Gastroesophageal sphincter (tissue), 4 donors: ENCODE measurements around the gene SLC25A38. TPM values are rescaled to one million over a fixed set of nuclear protein-coding genes. Genes with fewer than 3 reads are reported as not detected.

Experiments used
- ATAC-seq: fragments of 150-250 bp; one replicate; pipeline ENCODE4 v1.9.1; 2016; ENCODE audit warnings: mild to moderate bottlenecking, moderate library complexity
- H3K27ac ChIP-seq, 4 donors: fragments of 200-600 bp; sonication (generic) in 3 of 4; 1 replicate in 3 of 4; 2 replicates in 1 of 4; pipeline ENCODE4 v1.5.1; 2016 to 2019
- H3K27me3 ChIP-seq: fragments of 200-600 bp; sonication (generic); one replicate; pipeline ENCODE4 v1.5.1; 2019
- H3K36me3 ChIP-seq, 2 donors: fragments of 200-600 bp; sonication (generic); one replicate each; pipeline ENCODE4 v1.5.1; 2019; ENCODE audit warnings: control low read depth in 1 of 2
- H3K4me1 ChIP-seq, 3 donors: fragments of 200-600 bp; sonication (generic); 1 replicate in 2 of 3; 2 replicates in 1 of 3; pipeline ENCODE4 v1.5.1; 2016 to 2019; ENCODE audit warnings: control low read depth in 2 of 3
- H3K4me3 ChIP-seq, 2 donors: fragments of 200-600 bp; sonication (generic); one replicate each; pipeline ENCODE4 v1.5.1; 2019; ENCODE audit warnings: mild to moderate bottlenecking in 1 of 2, moderate library complexity in 1 of 2
- H3K9me3 ChIP-seq, 3 donors: fragments of 200-600 bp; sonication (generic); one replicate each; pipeline ENCODE4 v1.5.1; 2017 to 2019; ENCODE audit warnings: control low read depth in 2 of 3
- EP300 ChIP-seq: sonication (generic); formaldehyde crosslinking; IDR thresholded peaks from one replicate; pipeline ENCODE4 v1.6.1; 2017; ENCODE audit warnings: antibody characterized with exemption, mild to moderate bottlenecking
- POLR2A ChIP-seq, 2 donors: fragments of 450-650 bp; IDR thresholded peaks; one replicate each; pipeline ENCODE4 v1.6.1; 2017; ENCODE audit warnings: antibody characterized with exemption in 2 of 2, mild to moderate bottlenecking in 2 of 2, moderate library complexity in 1 of 2
- POLR2AphosphoS5 ChIP-seq: sonication (generic); formaldehyde crosslinking; IDR thresholded peaks from one replicate; pipeline ENCODE4 v1.6.1; 2017; ENCODE audit warnings: antibody characterized with exemption
- WGBS, 2 donors: methylation state at CpG; one replicate each; pipeline ENCODE4 v1.1.5; 2018; ENCODE audit warnings: low coverage in 1 of 2; 5-methylcytosine and 5-hydroxymethylcytosine counted together
- small RNA-seq, 4 donors: library from RNA; depleted of rRNA; stranded (forward); fragments of <200 nt; gene quantifications; one replicate each; pipeline ENCODE3, GENCODE V24; 2016
- total RNA-seq, 4 donors: library from RNA; depleted of rRNA; stranded (reverse); fragments of >200 nt; gene quantifications; one replicate each; pipeline ENCODE4 v1.1.0, GENCODE V29; 2016
- TF ChIP-seq, protein P1 (sequence below), 4 experiments: fragments of 200-600 bp in 2 of 4; fragments of 450-650 bp in 2 of 4; sonication (generic) in 1 of 4; IDR thresholded peaks; one replicate each; pipeline ENCODE4 v1.5.1; 2017 to 2019; ENCODE audit warnings: antibody characterized with exemption in 4 of 4, mild to moderate bottlenecking in 2 of 4, moderate library complexity in 2 of 4

Gene SLC25A38
- total RNA-seq, 4 donors from 2014 or later = 24.9 to 44.8 (median 28.5) TPM

DNA sequence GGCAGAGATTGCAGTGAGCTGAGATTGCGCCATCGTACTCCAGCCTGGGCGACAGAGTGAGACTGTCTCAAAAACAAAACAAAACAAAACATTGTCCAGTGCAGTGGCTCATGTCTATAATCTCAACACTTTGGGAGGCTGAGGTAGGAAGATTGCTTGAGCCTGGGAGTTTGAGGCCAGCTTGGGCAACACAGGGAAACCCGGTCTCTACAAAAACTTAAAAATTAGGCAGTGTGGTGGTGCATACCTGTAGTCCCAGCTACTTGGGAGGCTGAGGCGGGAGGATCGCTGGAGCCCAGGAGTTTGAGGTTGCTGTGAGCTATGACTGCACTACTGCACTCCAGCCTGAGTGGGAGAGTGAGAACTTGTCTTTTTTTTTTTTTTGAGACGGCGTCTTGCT, 57.1 kb downstream of the SLC25A38 start:
- H3K27ac ChIP-seq = no peak overlapping the region
- no peaks in the 10 kb centered on the region for H3K4me1 ChIP-seq
- no peak for TF ChIP-seq EP300
- no peak for TF ChIP-seq POLR2A (IDR thresholded peaks at IDR 0.05)
- TF ChIP-seq, protein P1, sequence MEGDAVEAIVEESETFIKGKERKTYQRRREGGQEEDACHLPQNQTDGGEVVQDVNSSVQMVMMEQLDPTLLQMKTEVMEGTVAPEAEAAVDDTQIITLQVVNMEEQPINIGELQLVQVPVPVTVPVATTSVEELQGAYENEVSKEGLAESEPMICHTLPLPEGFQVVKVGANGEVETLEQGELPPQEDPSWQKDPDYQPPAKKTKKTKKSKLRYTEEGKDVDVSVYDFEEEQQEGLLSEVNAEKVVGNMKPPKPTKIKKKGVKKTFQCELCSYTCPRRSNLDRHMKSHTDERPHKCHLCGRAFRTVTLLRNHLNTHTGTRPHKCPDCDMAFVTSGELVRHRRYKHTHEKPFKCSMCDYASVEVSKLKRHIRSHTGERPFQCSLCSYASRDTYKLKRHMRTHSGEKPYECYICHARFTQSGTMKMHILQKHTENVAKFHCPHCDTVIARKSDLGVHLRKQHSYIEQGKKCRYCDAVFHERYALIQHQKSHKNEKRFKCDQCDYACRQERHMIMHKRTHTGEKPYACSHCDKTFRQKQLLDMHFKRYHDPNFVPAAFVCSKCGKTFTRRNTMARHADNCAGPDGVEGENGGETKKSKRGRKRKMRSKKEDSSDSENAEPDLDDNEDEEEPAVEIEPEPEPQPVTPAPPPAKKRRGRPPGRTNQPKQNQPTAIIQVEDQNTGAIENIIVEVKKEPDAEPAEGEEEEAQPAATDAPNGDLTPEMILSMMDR (IDR thresholded peaks at IDR 0.05) = no peak
- no peak for TF ChIP-seq POLR2AphosphoS5
- H3K9me3 ChIP-seq = no peaks in the 10 kb centered on the region
- peaks cover 4% of the 10 kb centered on the region for H3K27me3 ChIP-seq
- no peaks in the 10 kb centered on the region for H3K36me3 ChIP-seq
- 100% methylated on average over 3 of the region's 8 CpGs; no CpG with 5 or more reads in 1 of the 2 donors for WGBS, 2 donors
- no peak overlapping the region for H3K4me3 ChIP-seq
- ATAC-seq = no peak

- WGBS, 2 donors = 80% methylated on average over 3 of the region's 4 CpGs; no CpG with 5 or more reads in 1 of the 2 donors
- TF ChIP-seq EP300 = no peak
- TF ChIP-seq POLR2A (IDR thresholded peaks at IDR 0.05) = no peak
- TF ChIP-seq POLR2AphosphoS5 = no peak
- TF ChIP-seq, protein P1 (IDR thresholded peaks at IDR 0.05) = no peak
- no peak overlapping the region for H3K4me3 ChIP-seq
- H3K36me3 ChIP-seq = no peaks in the 10 kb centered on the region
- peaks cover 4% of the 10 kb centered on the region for H3K27me3 ChIP-seq
- H3K9me3 ChIP-seq = no peaks in the 10 kb centered on the region
- peaks cover 0 to 4% (median 0%) of the 10 kb centered on the region in 3 donors for H3K4me1 ChIP-seq
- no peak overlapping the region for H3K27ac ChIP-seq
- ATAC-seq = no peak
Measured at GRCh38 chr3:39443530-39443929, 60.4 kb downstream of the SLC25A38 start.

DNA sequence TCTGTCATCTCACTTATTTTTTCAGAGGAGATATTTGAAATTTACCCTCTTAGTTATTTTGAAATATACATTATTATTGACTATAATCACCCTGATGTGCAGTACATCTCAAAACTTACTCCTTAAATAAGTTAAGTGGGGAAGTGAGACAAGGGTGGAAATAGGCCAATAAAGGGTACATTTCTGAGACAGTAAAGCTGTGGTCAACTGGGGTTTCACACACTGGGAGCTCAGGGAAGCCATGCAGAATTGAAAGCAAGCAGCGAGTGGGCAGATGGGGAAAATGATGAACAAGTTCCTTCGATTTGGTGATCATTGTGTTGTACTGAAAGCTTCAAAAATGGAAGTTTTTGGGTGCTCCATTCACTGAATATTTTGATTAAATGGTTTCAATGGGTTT, 62.8 kb downstream of the SLC25A38 start:
- peaks cover 0 to 4% (median 0%) of the 10 kb centered on the region in 3 donors for H3K4me1 ChIP-seq
- no peak overlapping the region for H3K27ac ChIP-seq
- no peaks in the 10 kb centered on the region for H3K9me3 ChIP-seq
- 80 to 82% methylated on average over 2 of the region's 2 CpGs for WGBS, 2 donors
- H3K36me3 ChIP-seq = no peaks in the 10 kb centered on the region
- no peak overlapping the region for H3K4me3 ChIP-seq
- peaks cover 4% of the 10 kb centered on the region for H3K27me3 ChIP-seq
- TF ChIP-seq, protein P1 (IDR thresholded peaks at IDR 0.05) = no peak
- no peak for TF ChIP-seq POLR2A (IDR thresholded peaks at IDR 0.05)
- no peak for TF ChIP-seq EP300
- TF ChIP-seq POLR2AphosphoS5 = no peak
- ATAC-seq = no peak

DNA sequence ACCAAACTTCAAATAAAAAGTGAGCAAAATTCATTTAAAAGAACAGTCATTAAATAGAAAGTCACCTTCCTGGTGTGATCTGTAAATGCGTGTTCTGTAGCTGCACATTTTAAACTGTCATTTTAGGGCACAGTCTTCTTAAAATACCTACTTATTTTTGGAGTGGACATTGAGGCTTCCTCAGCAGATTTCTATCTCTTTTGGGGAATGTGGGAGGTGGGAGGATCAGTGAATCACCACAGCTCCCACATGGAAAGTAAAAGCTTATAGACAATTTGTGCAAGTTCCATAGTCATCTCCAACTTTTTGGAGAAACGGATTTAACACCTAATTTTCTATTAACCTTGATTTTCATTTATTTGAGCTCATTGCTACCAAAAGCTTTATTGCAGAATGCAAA, 63.3 kb downstream of the SLC25A38 start:
- Histone ChIP-seq H3K27me3 (peaks cover 4% of the 10 kb centered on the region), H3K4me3 (no peak overlapping the region), H3K4me1 (peaks cover 0 to 4% (median 0%) of the 10 kb centered on the region in 3 donors), H3K9me3 (no peaks in the 10 kb centered on the region), H3K36me3 (no peaks in the 10 kb centered on the region), H3K27ac (no peak overlapping the region)
- ATAC-seq = no peak
- 58 to 81% methylated on average over 2 of the region's 2 CpGs for WGBS, 2 donors
- TF ChIP-seq POLR2A (IDR thresholded peaks at IDR 0.05) (no peak), POLR2AphosphoS5 (no peak), EP300 (no peak)
- TF ChIP-seq, protein P1 (IDR thresholded peaks at IDR 0.05) = no peak

Small RNAs within 50 kb of the gene (small RNA-seq; reads per million reads assigned to genes)
- gene SNORA6 (0 reads per million in 4 donors), gene SNORA62 (0 reads per million in 4 donors)

Other genes with a start within 250 kb of the SLC25A38 start
- 10 to 100 TPM; 30.4 to 59.0 (median 40.8) TPM for gene CSRNP1, start 229.8 kb upstream of the SLC25A38 start, total RNA-seq
- gene XIRP1, start 190.8 kb upstream of the SLC25A38 start, total RNA-seq = under 1 TPM in 1 of 4 donors, not detected in 3; 0.40 TPM
- under 1 TPM; 0.31 to 0.94 (median 0.66) TPM for gene CX3CR1, start 103.3 kb upstream of the SLC25A38 start, total RNA-seq
- gene CCR8, start 53.7 kb upstream of the SLC25A38 start, total RNA-seq = not detected
- gene RPSA, start 23.4 kb downstream of the SLC25A38 start, total RNA-seq = 1,000 to 10,000 TPM in 2 of 4 donors, 100 to 1,000 TPM in 2; 637 to 1,292 (median 907) TPM
- under 1 TPM in 2 of 4 donors, not detected in 2; 0.08 to 0.47 TPM for gene MOBP, start 84.3 kb downstream of the SLC25A38 start, total RNA-seq